Parathyroid adenoma (tissue), 2 donors: ENCODE measurements around the gene DNAL4.

ENCODE experiments used
- H2AFZ ChIP-seq: fragments of 300-600 bp; sonication (generic); one replicate; pipeline ENCODE4 v1.7.0; 2017; ENCODE audit warnings: antibody characterized with exemption, mild to moderate bottlenecking
- H3K27ac ChIP-seq: fragments of 300-600 bp; sonication (generic); one replicate; pipeline ENCODE4 v1.7.0; 2017
- H3K27me3 ChIP-seq: fragments of 300-600 bp; sonication (generic); one replicate; pipeline ENCODE4 v1.7.0; 2017; ENCODE audit warnings: low read length; ENCODE audit not compliant: control insufficient read depth, insufficient read depth
- H3K36me3 ChIP-seq: fragments of 300-600 bp; sonication (generic); one replicate; pipeline ENCODE4 v1.7.0; 2017; ENCODE audit warnings: low read length; ENCODE audit not compliant: control insufficient read depth, insufficient read depth
- H3K4me1 ChIP-seq: fragments of 300-600 bp; sonication (generic); one replicate; pipeline ENCODE4 v1.7.0; 2017; ENCODE audit warnings: control low read depth
- H3K4me2 ChIP-seq: fragments of 300-600 bp; sonication (generic); one replicate; pipeline ENCODE4 v1.7.0; 2017; ENCODE audit warnings: low read length
- H3K4me3 ChIP-seq: fragments of 300-600 bp; sonication (generic); one replicate; pipeline ENCODE4 v1.7.0; 2017; ENCODE audit warnings: low read depth, low read length
- H3K79me2 ChIP-seq: fragments of 300-600 bp; sonication (generic); one replicate; pipeline ENCODE4 v1.7.0; 2017; ENCODE audit warnings: control low read depth
- H3K9ac ChIP-seq: fragments of 300-600 bp; sonication (generic); one replicate; pipeline ENCODE4 v1.7.0; 2017; ENCODE audit warnings: mild to moderate bottlenecking
- H3K9me3 ChIP-seq: fragments of 300-600 bp; sonication (generic); one replicate; pipeline ENCODE4 v1.7.0; 2017; ENCODE audit warnings: low read length; ENCODE audit not compliant: control insufficient read depth
- CTCF ChIP-seq: fragments of 300-600 bp; sonication (generic); IDR thresholded peaks from one replicate; pipeline ENCODE4 v1.7.0; 2017; ENCODE audit warnings: antibody characterized with exemption, mild to moderate bottlenecking
- donor health status: primary hyperparathyroidism.

Gene DNAL4

GRCh38 chr22:38748487-38749136, 45.3 kb downstream of the DNAL4 start:
- H2AFZ ChIP-seq = no peak overlapping the region
- no peaks in the 10 kb centered on the region for H3K4me1 ChIP-seq
- H3K4me2 ChIP-seq = no peak overlapping the region
- no peaks in the 10 kb centered on the region for H3K36me3 ChIP-seq
- H3K9ac ChIP-seq = no peak overlapping the region
- H3K9me3 ChIP-seq = no peaks in the 10 kb centered on the region
- no peak for TF ChIP-seq CTCF
- no peaks in the 10 kb centered on the region for H3K27me3 ChIP-seq
- no peak overlapping the region for H3K27ac ChIP-seq
- no peak overlapping the region for H3K4me3 ChIP-seq
- no peaks in the 10 kb centered on the region for H3K79me2 ChIP-seq

- Histone ChIP-seq H3K27ac (no peak overlapping the region), H3K9ac (no peak overlapping the region), H2AFZ (no peak overlapping the region), H3K36me3 (no peaks in the 10 kb centered on the region), H3K4me2 (no peak overlapping the region), H3K4me3 (no peak overlapping the region), H3K4me1 (no peaks in the 10 kb centered on the region), H3K9me3 (no peaks in the 10 kb centered on the region), H3K27me3 (no peaks in the 10 kb centered on the region), H3K79me2 (no peaks in the 10 kb centered on the region)
- no peak for TF ChIP-seq CTCF
Observed at GRCh38 chr22:38745676-38746460, 48.1 kb downstream of the DNAL4 start.

GRCh38 chr22:38744981-38745380, 49.0 kb downstream of the DNAL4 start:
- TF ChIP-seq CTCF = no peak
- Histone ChIP-seq H3K79me2 (no peaks in the 10 kb centered on the region), H3K4me1 (no peaks in the 10 kb centered on the region), H3K4me2 (no peak overlapping the region), H3K27me3 (no peaks in the 10 kb centered on the region), H3K9ac (no peak overlapping the region), H3K27ac (no peak overlapping the region), H3K36me3 (no peaks in the 10 kb centered on the region), H3K4me3 (no peak overlapping the region), H3K9me3 (no peaks in the 10 kb centered on the region), H2AFZ (no peak overlapping the region)

GRCh38 chr22:38742176-38742942, 51.6 kb downstream of the DNAL4 start:
- Histone ChIP-seq H3K9ac (no peak overlapping the region), H3K27ac (no peak overlapping the region), H2AFZ (no peak overlapping the region), H3K36me3 (no peaks in the 10 kb centered on the region), H3K27me3 (no peaks in the 10 kb centered on the region), H3K4me2 (no peak overlapping the region), H3K4me1 (no peaks in the 10 kb centered on the region), H3K4me3 (no peak overlapping the region), H3K9me3 (no peaks in the 10 kb centered on the region), H3K79me2 (no peaks in the 10 kb centered on the region)
- no peak for TF ChIP-seq CTCF
